ENCODE measurements around the gene SDHD. TPM values are rescaled to one million over a fixed set of nuclear protein-coding genes. Genes with fewer than 3 reads are reported as not detected.

The SDHD gene
- total and polyA plus RNA-seq, 9 of the 15 experiments (the other 6 are each of a cell fraction or from before 2014, with no cell fraction given): 150 to 1,225 (median 215) TPM

- no peak for TF ChIP-seq RBM15 (IDR thresholded peaks at IDR 0.05; ENCODE audit: insufficient read depth, low read length)
- TF ChIP-seq ELK1 (CRISPR knock-in tag; IDR thresholded peaks at IDR 0.05): no peak
- no peak for TF ChIP-seq MCM7 (IDR thresholded peaks at IDR 0.05)
- TF ChIP-seq HMG20B (CRISPR knock-in tag; IDR thresholded peaks at IDR 0.05): no peak
- no peak for TF ChIP-seq ZNF407 (IDR thresholded peaks at IDR 0.05; ENCODE audit: low read depth)
- no peak for TF ChIP-seq KLF1 (tag; IDR thresholded peaks at IDR 0.05)
- TF ChIP-seq RBM17 (IDR thresholded peaks at IDR 0.05; ENCODE audit: borderline replicate concordance, low read depth, low read length): no peak
- TF ChIP-seq BRF2 (IDR thresholded peaks at IDR 0.05; ENCODE audit: borderline replicate concordance, insufficient read depth, insufficient read length): no peak
- TF ChIP-seq GTF2F1 (IDR thresholded peaks at IDR 0.05; ENCODE audit: low read depth, low read length): peak; percentile 7; the same call in 1 of the 2 replicates
- TF ChIP-seq HEY1 (CRISPR knock-in tag; IDR thresholded peaks at IDR 0.05; ENCODE audit: borderline replicate concordance): no peak
- TF ChIP-seq ZNF347 (CRISPR knock-in tag; IDR thresholded peaks at IDR 0.05; ENCODE audit: low read depth): no peak
- peak; percentile 56; the same call in 1 of the 2 replicates for TF ChIP-seq NR1H2 (CRISPR knock-in tag; IDR thresholded peaks at IDR 0.05)
- TF ChIP-seq STAT5B (CRISPR knock-in tag; IDR thresholded peaks at IDR 0.05): no peak
- peak; percentile 67; the same call in 1 of the 2 replicates for TF ChIP-seq BRD4 (IDR thresholded peaks at IDR 0.05)
- no peak for TF ChIP-seq FOXA1 (IDR thresholded peaks at IDR 0.05; ENCODE audit: borderline replicate concordance)
These were observed at the start of gene SDHD, which contains the start of gene TIMM8B (continued) for GRCh38 chr11:112086422-112087191.

Measured in K562 (cell line).